CD4-positive, alpha-beta T cell treated with Interleukin-6 for 4 hours (primary cell): Measurements from ENCODE around the gene SHC1.

Experiments used
- DNase-seq: peaks from one replicate; pipeline ENCODE4 v3.0.0-alpha.2; 2020; ENCODE audit warnings: mixed read lengths

SHC1 gene

GRCh38 chr1:154935749-154936554 is 34.6 kb downstream of the SHC1 start:
- no peak for DNase-seq

- no peak for DNase-seq
These were observed 36.1 kb downstream of the SHC1 start for GRCh38 chr1:154934358-154934948.

GRCh38 chr1:154931940-154932487 is 38.5 kb downstream of the SHC1 start:
- no peak for DNase-seq

- no peak for DNase-seq
These were observed 44.3 kb downstream of the SHC1 start for GRCh38 chr1:154926201-154926600.

GRCh38 chr1:154925335-154926170 is 45.0 kb downstream of the SHC1 start:
- DNase-seq: no peak

- DNase-seq: no peak
These were observed 46.9 kb downstream of the SHC1 start for GRCh38 chr1:154923695-154924094.

- DNase-seq: no peak
These were observed 57.3 kb downstream of the SHC1 start for GRCh38 chr1:154913273-154913672.

- no peak for DNase-seq
These were observed 57.8 kb downstream of the SHC1 start for GRCh38 chr1:154912755-154913154.
